Glutamatergic neuron (in vitro differentiated cells): ENCODE data around the gene REPS2. TPM values are rescaled to one million over a fixed set of nuclear protein-coding genes. Genes with fewer than 3 reads are reported as not detected.

ENCODE experiments used
- DNase-seq: peaks from one replicate; pipeline ENCODE4 v3.0.0; 2022
- H3K27ac Mint-ChIP-seq: one replicate; pipeline ENCODE4 v1.8.0; 2020; ENCODE audit warnings: mild to moderate bottlenecking, mixed read lengths, inconsistent platforms; ENCODE audit not compliant: unreplicated experiment
- H3K27me3 Mint-ChIP-seq: one replicate; pipeline ENCODE4 v1.8.0; 2020; ENCODE audit warnings: mild to moderate bottlenecking, moderate library complexity, mixed read lengths, inconsistent platforms; ENCODE audit not compliant: unreplicated experiment
- H3K36me3 Mint-ChIP-seq: one replicate; pipeline ENCODE4 v1.8.0; 2020; ENCODE audit warnings: mild to moderate bottlenecking, mixed read lengths, inconsistent platforms; ENCODE audit not compliant: unreplicated experiment
- H3K4me1 Mint-ChIP-seq: one replicate; pipeline ENCODE4 v1.8.0; 2020; ENCODE audit warnings: mild to moderate bottlenecking, low read depth, mixed read lengths, inconsistent platforms; ENCODE audit not compliant: unreplicated experiment
- H3K4me3 Mint-ChIP-seq: one replicate; pipeline ENCODE4 v1.8.0; 2020; ENCODE audit warnings: mild to moderate bottlenecking, mixed read lengths, inconsistent platforms; ENCODE audit not compliant: unreplicated experiment
- H3K9me3 Mint-ChIP-seq: one replicate; pipeline ENCODE4 v1.8.0; 2020; ENCODE audit warnings: mild to moderate bottlenecking, moderate library complexity, mixed read lengths, inconsistent platforms; ENCODE audit not compliant: unreplicated experiment
- CTCF ChIP-seq: fragments of 200-600 bp; sonication (generic); IDR thresholded peaks from one replicate; pipeline ENCODE4 v1.5.0; 2021; ENCODE audit not compliant: partially characterized antibody, unreplicated experiment
- total RNA-seq: library from RNA; stranded (reverse); fragmentation: NEBNext Ultra II Directional; extraction: Animal tissue kit (Norgen Biotek cat#: 25700); gene quantifications from one replicate; pipeline ENCODE4 v1.2.1, GENCODE V29; 2021; ENCODE audit not compliant: unreplicated experiment

REPS2 gene
- total RNA-seq, 1 donor from 2014 or later, result 3.1 TPM

DNA sequence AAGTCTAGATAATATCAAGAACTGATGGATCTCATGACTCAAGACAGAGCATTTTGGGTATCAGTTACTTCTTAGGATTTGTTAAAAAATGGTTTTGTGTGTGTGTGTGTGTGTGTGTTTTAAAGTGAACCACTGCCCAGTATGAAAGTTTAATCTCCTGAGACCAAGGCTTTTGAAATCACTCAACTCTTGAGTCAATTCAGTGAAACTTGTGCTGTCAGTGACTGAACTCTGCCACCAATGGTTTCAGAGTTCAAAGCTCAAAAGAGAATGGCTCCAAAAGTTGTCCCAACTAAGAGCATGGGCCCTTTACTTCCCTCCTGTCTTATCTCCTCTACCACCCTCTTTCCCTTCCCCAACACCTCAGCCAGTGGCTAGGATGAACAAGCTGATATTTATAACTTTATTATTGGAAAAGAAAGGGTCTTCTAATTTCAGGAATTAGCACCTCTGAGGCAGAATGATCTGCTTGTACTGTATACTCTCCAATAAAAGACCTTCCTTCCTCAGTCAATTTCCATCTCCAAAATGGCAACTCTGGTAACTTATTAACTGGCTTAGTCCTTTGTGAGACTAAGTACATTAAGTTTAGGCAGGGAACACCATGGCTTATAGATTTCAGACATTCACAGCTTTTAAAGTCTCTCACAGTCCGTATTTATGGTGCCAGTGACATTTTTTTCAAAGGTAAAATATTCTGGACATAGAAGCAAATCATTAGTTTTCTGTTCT, 152.2 kb downstream of the REPS2 start:
- Mint-ChIP-seq H3K4me1 (no peaks in the 10 kb centered on the region), H3K27ac (no peak overlapping the region), H3K4me3 (no peak overlapping the region), H3K27me3 (no peaks in the 10 kb centered on the region), H3K9me3 (no peaks in the 10 kb centered on the region), H3K36me3 (no peaks in the 10 kb centered on the region)
- no peak for DNase-seq
- no peak for TF ChIP-seq CTCF

DNA sequence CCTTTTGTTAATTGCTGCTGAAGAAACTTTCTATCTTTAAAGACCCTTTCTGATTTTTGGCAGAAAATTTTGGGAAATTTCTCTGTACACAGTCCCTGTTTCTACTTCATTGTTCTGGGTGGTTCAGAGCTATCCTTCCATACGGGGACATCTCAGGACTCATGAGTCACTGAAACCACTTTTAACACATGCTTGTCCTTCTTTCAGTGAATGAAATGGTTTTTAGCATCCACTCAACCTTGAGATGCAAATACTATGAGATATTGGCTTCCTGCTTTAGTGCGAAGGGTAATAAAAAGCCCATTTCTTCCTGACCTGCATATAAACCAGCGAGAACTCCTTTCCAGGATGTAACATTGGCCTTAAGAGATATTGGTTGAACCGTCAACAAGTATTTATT, 158.0 kb downstream of the REPS2 start:
- no peaks in the 10 kb centered on the region for H3K9me3 Mint-ChIP-seq
- TF ChIP-seq CTCF, result no peak
- no peak for DNase-seq
- H3K27ac Mint-ChIP-seq, result no peak overlapping the region
- H3K4me1 Mint-ChIP-seq, result no peaks in the 10 kb centered on the region
- no peaks in the 10 kb centered on the region for H3K27me3 Mint-ChIP-seq
- H3K4me3 Mint-ChIP-seq, result no peak overlapping the region
- H3K36me3 Mint-ChIP-seq, result no peaks in the 10 kb centered on the region

GRCh38 chrX:17120816-17121215, 174.4 kb downstream of the REPS2 start:
- H3K27ac Mint-ChIP-seq, result no peak overlapping the region
- H3K27me3 Mint-ChIP-seq, result no peaks in the 10 kb centered on the region
- H3K36me3 Mint-ChIP-seq, result no peaks in the 10 kb centered on the region
- no peak for TF ChIP-seq CTCF
- H3K4me3 Mint-ChIP-seq, result no peak overlapping the region
- peaks cover 2% of the 10 kb centered on the region for H3K4me1 Mint-ChIP-seq
- DNase-seq, result no peak
- H3K9me3 Mint-ChIP-seq, result peaks cover 1% of the 10 kb centered on the region

GRCh38 chrX:17154001-17154400, 207.5 kb downstream of the REPS2 start:
- H3K9me3 Mint-ChIP-seq, result no peaks in the 10 kb centered on the region
- H3K36me3 Mint-ChIP-seq, result no peaks in the 10 kb centered on the region
- H3K27me3 Mint-ChIP-seq, result no peaks in the 10 kb centered on the region
- no peak overlapping the region for H3K27ac Mint-ChIP-seq
- no peak overlapping the region for H3K4me3 Mint-ChIP-seq
- DNase-seq, result no peak
- H3K4me1 Mint-ChIP-seq, result peaks cover 11% of the 10 kb centered on the region
- no peak for TF ChIP-seq CTCF

DNA sequence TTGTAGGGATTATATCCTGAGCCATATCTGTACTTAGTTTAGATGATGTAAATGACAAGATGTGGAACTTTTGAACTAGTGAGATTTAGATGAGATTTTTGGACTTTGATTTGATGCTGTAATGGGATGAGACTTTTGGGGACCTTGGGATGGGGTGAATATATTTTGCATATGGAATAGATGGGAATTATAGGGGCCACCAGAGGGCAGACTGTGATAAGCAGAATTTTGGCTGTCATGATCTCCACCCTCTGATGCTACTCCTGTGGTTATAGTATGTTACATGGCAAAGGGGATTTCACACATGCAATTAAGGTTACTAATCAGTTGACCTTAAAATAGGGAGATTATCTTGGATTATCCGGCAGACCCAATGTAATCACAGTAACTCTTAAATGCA, 214.5 kb downstream of the REPS2 start:
- no peaks in the 10 kb centered on the region for H3K27me3 Mint-ChIP-seq
- TF ChIP-seq CTCF, result no peak
- DNase-seq, result no peak
- H3K9me3 Mint-ChIP-seq, result no peaks in the 10 kb centered on the region
- H3K4me1 Mint-ChIP-seq, result no peaks in the 10 kb centered on the region
- H3K27ac Mint-ChIP-seq, result no peak overlapping the region
- no peak overlapping the region for H3K4me3 Mint-ChIP-seq
- H3K36me3 Mint-ChIP-seq, result peaks cover 14% of the 10 kb centered on the region
